ENCODE measurements around the gene DNAH9.

Gene DNAH9

DNA sequence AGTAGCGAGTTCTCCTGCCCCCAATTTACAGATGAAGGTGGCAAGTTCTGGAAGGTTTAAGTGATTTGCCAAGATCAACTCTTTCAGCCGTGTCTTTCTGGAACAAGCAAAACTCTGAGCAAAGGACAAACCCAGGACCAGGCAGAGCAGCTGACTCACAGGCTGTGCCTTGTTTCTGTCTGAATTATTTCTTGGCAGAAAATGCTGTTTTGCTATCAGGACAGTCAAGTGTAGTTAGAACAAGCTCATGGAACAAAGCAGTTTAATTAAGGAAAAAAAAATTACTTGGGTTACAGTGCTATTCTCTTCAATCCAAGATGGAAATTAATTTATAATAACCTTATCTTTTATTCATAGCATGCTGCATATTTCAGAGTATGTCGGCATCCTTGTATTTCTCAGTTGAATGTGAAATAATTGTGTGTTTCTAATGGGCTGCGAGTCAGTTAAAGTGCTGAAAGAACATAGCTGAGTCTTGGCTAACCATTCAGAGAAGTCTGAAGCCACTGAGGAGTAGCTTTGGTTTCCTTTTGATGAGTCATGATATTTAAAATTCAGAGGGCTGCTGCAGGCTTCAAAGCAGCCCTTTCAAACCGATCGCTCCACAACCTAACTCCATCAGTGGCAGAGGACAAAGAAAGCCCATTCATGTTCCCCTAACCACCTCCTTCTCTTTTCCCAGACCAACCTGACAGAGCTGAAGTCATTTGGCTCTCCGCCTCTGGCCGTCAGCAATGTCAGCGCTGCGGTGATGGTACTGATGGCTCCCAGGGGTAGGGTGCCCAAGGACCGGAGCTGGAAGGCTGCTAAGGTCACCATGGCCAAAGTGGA is 255.3 kb downstream of the DNAH9 start:
- H3K4me3 ChIP-seq (ENCODE audit: low read length): no peak overlapping the region
- TF ChIP-seq, protein P1, sequence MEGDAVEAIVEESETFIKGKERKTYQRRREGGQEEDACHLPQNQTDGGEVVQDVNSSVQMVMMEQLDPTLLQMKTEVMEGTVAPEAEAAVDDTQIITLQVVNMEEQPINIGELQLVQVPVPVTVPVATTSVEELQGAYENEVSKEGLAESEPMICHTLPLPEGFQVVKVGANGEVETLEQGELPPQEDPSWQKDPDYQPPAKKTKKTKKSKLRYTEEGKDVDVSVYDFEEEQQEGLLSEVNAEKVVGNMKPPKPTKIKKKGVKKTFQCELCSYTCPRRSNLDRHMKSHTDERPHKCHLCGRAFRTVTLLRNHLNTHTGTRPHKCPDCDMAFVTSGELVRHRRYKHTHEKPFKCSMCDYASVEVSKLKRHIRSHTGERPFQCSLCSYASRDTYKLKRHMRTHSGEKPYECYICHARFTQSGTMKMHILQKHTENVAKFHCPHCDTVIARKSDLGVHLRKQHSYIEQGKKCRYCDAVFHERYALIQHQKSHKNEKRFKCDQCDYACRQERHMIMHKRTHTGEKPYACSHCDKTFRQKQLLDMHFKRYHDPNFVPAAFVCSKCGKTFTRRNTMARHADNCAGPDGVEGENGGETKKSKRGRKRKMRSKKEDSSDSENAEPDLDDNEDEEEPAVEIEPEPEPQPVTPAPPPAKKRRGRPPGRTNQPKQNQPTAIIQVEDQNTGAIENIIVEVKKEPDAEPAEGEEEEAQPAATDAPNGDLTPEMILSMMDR (IDR thresholded peaks at IDR 0.05; ENCODE audit: low read depth, low read length, poor library complexity, severe bottlenecking): no peak
- TF ChIP-seq EZH2phosphoT487 (IDR thresholded peaks at IDR 0.05; ENCODE audit: borderline replicate concordance, low read length): no peak

DNA sequence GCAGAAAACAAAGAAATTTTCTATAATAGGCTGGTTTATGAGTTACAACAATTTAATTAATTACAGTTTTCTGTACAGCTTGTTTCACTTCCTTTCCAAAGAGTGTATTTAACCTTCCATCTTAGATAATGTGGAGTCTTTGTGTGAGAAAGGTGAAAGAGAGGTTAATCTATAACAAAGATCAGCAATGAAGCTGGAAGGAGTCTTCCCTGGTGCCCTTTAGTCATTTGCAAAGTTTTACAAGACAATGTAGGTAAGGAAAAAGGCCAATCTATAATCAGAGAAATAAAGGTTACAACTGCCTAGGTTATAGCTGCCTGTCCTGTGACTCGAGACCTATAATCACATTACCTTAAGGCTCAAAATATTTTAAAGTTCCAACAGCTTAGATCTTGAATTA is 257.0 kb downstream of the DNAH9 start:
- no peak overlapping the region for H3K4me3 ChIP-seq (ENCODE audit: low read length)
- H3K4me2 ChIP-seq (ENCODE audit: low read length): no peak overlapping the region
- no peak overlapping the region for H3K27ac ChIP-seq (ENCODE audit: low read depth, low read length)
- H3K9me3 ChIP-seq (ENCODE audit: control insufficient read depth, insufficient read depth, low read length): no peaks in the 10 kb centered on the region
- TF ChIP-seq, protein P1 (IDR thresholded peaks at IDR 0.05; ENCODE audit: low read depth, low read length, poor library complexity, severe bottlenecking): no peak
- TF ChIP-seq EZH2phosphoT487 (IDR thresholded peaks at IDR 0.05; ENCODE audit: borderline replicate concordance, low read length): no peak
- H3K79me2 ChIP-seq (ENCODE audit: control insufficient read depth, low read length): no peaks in the 10 kb centered on the region
- H3K4me1 ChIP-seq (ENCODE audit: control insufficient read depth, low read length): no peaks in the 10 kb centered on the region
- H4K20me1 ChIP-seq (ENCODE audit: control insufficient read depth, insufficient read depth, low read depth, low read length): no peaks in the 10 kb centered on the region
- no peaks in the 10 kb centered on the region for H3F3A ChIP-seq (ENCODE audit: control insufficient read depth, insufficient read depth)
- no peaks in the 10 kb centered on the region for H3K9me2 ChIP-seq (replicated peaks; ENCODE audit: control insufficient read depth, low read length)
- no peaks in the 10 kb centered on the region for H3K36me3 ChIP-seq (ENCODE audit: control insufficient read depth, low read length)
- H3K27me3 ChIP-seq (ENCODE audit: control insufficient read depth, low read length): no peaks in the 10 kb centered on the region

More for the DNA sequence above, 255.3 kb downstream of the DNAH9 start:
- no peaks in the 10 kb centered on the region for H3K4me1 ChIP-seq (ENCODE audit: control insufficient read depth, low read length)
- no peak overlapping the region for H3K27ac ChIP-seq (ENCODE audit: low read depth, low read length)
- H3K9me3 ChIP-seq (ENCODE audit: control insufficient read depth, insufficient read depth, low read length): no peaks in the 10 kb centered on the region
- no peak overlapping the region for H3K4me2 ChIP-seq (ENCODE audit: low read length)
- no peaks in the 10 kb centered on the region for H4K20me1 ChIP-seq (ENCODE audit: control insufficient read depth, insufficient read depth, low read depth, low read length)
- H3K36me3 ChIP-seq (ENCODE audit: control insufficient read depth, low read length): no peaks in the 10 kb centered on the region
- no peaks in the 10 kb centered on the region for H3K27me3 ChIP-seq (ENCODE audit: control insufficient read depth, low read length)
- H3K9me2 ChIP-seq (replicated peaks; ENCODE audit: control insufficient read depth, low read length): no peaks in the 10 kb centered on the region
- H3K79me2 ChIP-seq (ENCODE audit: control insufficient read depth, low read length): no peaks in the 10 kb centered on the region
- no peaks in the 10 kb centered on the region for H3F3A ChIP-seq (ENCODE audit: control insufficient read depth, insufficient read depth)

DNA sequence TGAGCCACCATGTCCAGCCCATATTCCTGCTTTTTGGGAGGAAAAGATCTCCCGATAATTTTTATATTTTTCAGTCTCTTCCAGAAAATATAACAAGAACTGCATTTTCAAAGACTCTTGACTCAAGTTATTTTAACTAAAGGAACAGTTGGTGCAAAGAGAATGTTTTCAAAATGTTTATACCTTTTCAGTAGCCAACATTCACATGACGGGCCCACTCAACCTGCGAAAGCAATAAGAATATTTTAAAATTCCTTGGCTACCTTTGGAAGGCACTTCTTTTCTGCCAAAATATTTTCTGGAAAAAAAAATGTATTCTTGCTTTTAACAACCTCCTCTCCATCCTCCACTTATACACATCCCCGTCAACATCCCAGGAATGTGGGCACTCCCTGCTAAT is 258.7 kb downstream of the DNAH9 start:
- H3K36me3 ChIP-seq (ENCODE audit: control insufficient read depth, low read length): no peaks in the 10 kb centered on the region
- H4K20me1 ChIP-seq (ENCODE audit: control insufficient read depth, insufficient read depth, low read depth, low read length): no peaks in the 10 kb centered on the region
- no peaks in the 10 kb centered on the region for H3K9me3 ChIP-seq (ENCODE audit: control insufficient read depth, insufficient read depth, low read length)
- no peaks in the 10 kb centered on the region for H3K79me2 ChIP-seq (ENCODE audit: control insufficient read depth, low read length)
- H3K9me2 ChIP-seq (replicated peaks; ENCODE audit: control insufficient read depth, low read length): no peaks in the 10 kb centered on the region
- H3F3A ChIP-seq (ENCODE audit: control insufficient read depth, insufficient read depth): no peaks in the 10 kb centered on the region
- no peaks in the 10 kb centered on the region for H3K4me1 ChIP-seq (ENCODE audit: control insufficient read depth, low read length)
- no peak for TF ChIP-seq EZH2phosphoT487 (IDR thresholded peaks at IDR 0.05; ENCODE audit: borderline replicate concordance, low read length)
- TF ChIP-seq, protein P1 (IDR thresholded peaks at IDR 0.05; ENCODE audit: low read depth, low read length, poor library complexity, severe bottlenecking): no peak
- no peak overlapping the region for H3K4me3 ChIP-seq (ENCODE audit: low read length)
- no peaks in the 10 kb centered on the region for H3K27me3 ChIP-seq (ENCODE audit: control insufficient read depth, low read length)
- H3K4me2 ChIP-seq (ENCODE audit: low read length): no peak overlapping the region
- no peak overlapping the region for H3K27ac ChIP-seq (ENCODE audit: low read depth, low read length)

All from DOHH2 (cell line).